SK-N-SH treated with all-trans-retinoic acid at 6 μM for 48 hours (cell line): ENCODE measurements around the gene CELA1.

ENCODE experiments used
- ARNTL ChIP-seq: fragments of 450-650 bp; formaldehyde crosslinking; IDR thresholded peaks from 2 replicates; pipeline ENCODE4 v1.5.0; 2020; ENCODE audit warnings: low read depth, mild to moderate bottlenecking, moderate library complexity, borderline replicate concordance
- GLIS3 ChIP-seq: fragments of 250-450 bp; sonication (Bioruptor Pico); IDR thresholded peaks from 2 replicates; pipeline ENCODE4 v1.5.0; 2020; ENCODE audit warnings: mild to moderate bottlenecking, moderate library complexity
- SNAI2 ChIP-seq: fragments of 250-450 bp; sonication (Bioruptor Pico); IDR thresholded peaks from 2 replicates; pipeline ENCODE4 v1.5.0; 2020; ENCODE audit warnings: mild to moderate bottlenecking, moderate library complexity
- ZFP3 ChIP-seq: fragments of 250-450 bp; sonication (Bioruptor Pico); IDR thresholded peaks from 2 replicates; pipeline ENCODE4 v1.5.0; 2020; ENCODE audit warnings: mild to moderate bottlenecking, moderate library complexity
- ZFP30 ChIP-seq: fragments of 450-650 bp; formaldehyde crosslinking; IDR thresholded peaks from 2 replicates; pipeline ENCODE4 v1.5.0; 2022; ENCODE audit warnings: mild to moderate bottlenecking, moderate library complexity
- ZNF70 ChIP-seq: fragments of 450-650 bp; formaldehyde crosslinking; IDR thresholded peaks from 2 replicates; pipeline ENCODE4 v1.5.0; 2020; ENCODE audit warnings: mild to moderate bottlenecking, moderate library complexity
- TF ChIP-seq, protein P1 (sequence below): fragments of 250-450 bp; sonication (Bioruptor Pico); IDR thresholded peaks from 2 replicates; pipeline ENCODE4 v1.8.0; 2021; ENCODE audit warnings: low read depth, mild to moderate bottlenecking, moderate library complexity, borderline replicate concordance
- TF ChIP-seq, protein P2 (sequence below): fragments of 250-450 bp; sonication (Bioruptor Pico); IDR thresholded peaks from 2 replicates; pipeline ENCODE4 v1.8.0; 2020; ENCODE audit warnings: mild to moderate bottlenecking, moderate library complexity, borderline replicate concordance

DNA sequence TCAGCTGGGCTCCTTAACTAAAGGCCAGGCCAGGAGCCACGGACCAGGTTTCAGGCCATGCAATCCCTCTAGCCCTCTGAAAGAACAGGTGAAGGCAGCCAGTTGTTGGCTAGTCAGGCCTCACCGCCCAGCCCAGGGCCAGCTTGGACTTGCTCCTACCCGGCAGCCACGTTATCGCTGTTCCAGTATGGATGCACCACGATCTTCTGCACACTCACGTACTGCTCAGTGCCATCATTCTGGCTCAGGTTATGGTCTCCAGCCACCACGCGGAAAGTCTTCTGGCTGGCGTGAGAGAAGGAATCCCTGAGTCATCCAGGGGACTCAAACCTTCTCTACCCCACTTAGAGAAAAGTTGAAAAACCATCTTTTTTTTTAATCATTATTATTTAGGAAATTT is 4.1 kb downstream of the CELA1 start:
- TF ChIP-seq, protein P1, sequence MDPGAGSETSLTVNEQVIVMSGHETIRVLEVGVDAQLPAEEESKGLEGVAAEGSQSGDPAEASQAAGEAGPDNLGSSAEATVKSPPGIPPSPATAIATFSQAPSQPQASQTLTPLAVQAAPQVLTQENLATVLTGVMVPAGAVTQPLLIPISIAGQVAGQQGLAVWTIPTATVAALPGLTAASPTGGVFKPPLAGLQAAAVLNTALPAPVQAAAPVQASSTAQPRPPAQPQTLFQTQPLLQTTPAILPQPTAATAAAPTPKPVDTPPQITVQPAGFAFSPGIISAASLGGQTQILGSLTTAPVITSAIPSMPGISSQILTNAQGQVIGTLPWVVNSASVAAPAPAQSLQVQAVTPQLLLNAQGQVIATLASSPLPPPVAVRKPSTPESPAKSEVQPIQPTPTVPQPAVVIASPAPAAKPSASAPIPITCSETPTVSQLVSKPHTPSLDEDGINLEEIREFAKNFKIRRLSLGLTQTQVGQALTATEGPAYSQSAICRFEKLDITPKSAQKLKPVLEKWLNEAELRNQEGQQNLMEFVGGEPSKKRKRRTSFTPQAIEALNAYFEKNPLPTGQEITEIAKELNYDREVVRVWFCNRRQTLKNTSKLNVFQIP (CRISPR knock-in tag), result no peak
- TF ChIP-seq SNAI2 (CRISPR knock-in tag) (no peak), ZNF70 (CRISPR knock-in tag) (no peak), ZFP30 (CRISPR knock-in tag) (no peak), ARNTL (CRISPR knock-in tag) (no peak), ZFP3 (CRISPR knock-in tag) (no peak), GLIS3 (CRISPR knock-in tag) (no peak)
- TF ChIP-seq, protein P2, sequence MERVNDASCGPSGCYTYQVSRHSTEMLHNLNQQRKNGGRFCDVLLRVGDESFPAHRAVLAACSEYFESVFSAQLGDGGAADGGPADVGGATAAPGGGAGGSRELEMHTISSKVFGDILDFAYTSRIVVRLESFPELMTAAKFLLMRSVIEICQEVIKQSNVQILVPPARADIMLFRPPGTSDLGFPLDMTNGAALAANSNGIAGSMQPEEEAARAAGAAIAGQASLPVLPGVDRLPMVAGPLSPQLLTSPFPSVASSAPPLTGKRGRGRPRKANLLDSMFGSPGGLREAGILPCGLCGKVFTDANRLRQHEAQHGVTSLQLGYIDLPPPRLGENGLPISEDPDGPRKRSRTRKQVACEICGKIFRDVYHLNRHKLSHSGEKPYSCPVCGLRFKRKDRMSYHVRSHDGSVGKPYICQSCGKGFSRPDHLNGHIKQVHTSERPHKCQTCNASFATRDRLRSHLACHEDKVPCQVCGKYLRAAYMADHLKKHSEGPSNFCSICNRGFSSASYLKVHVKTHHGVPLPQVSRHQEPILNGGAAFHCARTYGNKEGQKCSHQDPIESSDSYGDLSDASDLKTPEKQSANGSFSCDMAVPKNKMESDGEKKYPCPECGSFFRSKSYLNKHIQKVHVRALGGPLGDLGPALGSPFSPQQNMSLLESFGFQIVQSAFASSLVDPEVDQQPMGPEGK, result no peak
